Endothelial cell of umbilical vein (primary cell): Measurements from ENCODE around the gene ADAM33. TPM values are rescaled to one million over a fixed set of nuclear protein-coding genes. Genes with fewer than 3 reads are reported as not detected.

Experiments used
- BruUV-seq: library from RNA; stranded (reverse); fragments of 400-500 nt; replicated peaks from 2 replicates; lab custom pipeline; 2021; lab: Mats Ljungman, UMichigan
- CTCF ChIA-PET: fragments of 300-600, 350-600 bp; sonication (Branson Sonifier 250); formaldehyde crosslinking; loops from one replicate; lab custom pipeline; 2021; ENCODE audit warnings: antibody characterized with exemption, inconsistent platforms; lab: Charles Lee
- POLR2A ChIA-PET: fragments of 300-600, 350-600 bp; sonication (Branson Sonifier 250); formaldehyde crosslinking; loops from one replicate; lab custom pipeline; 2021; ENCODE audit warnings: antibody characterized with exemption, inconsistent platforms; lab: Charles Lee
- DNase-seq: peaks from one replicate; pipeline ENCODE4 v3.0.0-alpha.2; 2011; ENCODE audit warnings: low read depth, low spot score
- FAIRE-seq: peaks from 2 replicates; lab custom pipeline; 2011; peaks lifted over from hg19 to GRCh38; lab: Jason Lieb, UNC
- H2AFZ ChIP-seq: 2 replicates; pipeline ENCODE4 v1.6.0; 2012; ENCODE audit warnings: low read depth, low read length, control low read depth, inconsistent platforms
- H3K27ac ChIP-seq: 2 replicates; pipeline ENCODE4 v1.5.1; 2011; ENCODE audit warnings: low read depth, mild to moderate bottlenecking, control low read depth, low read length, moderate library complexity; ENCODE audit not compliant: insufficient read depth
- H3K27me3 ChIP-seq, 2 experiments: 2 replicates each; pipeline versions ENCODE4 v1.6.0 to v1.6.1; 2011; ENCODE audit warnings: low read length in 2 of 2, mixed read lengths in 1 of 2; ENCODE audit not compliant: control insufficient read depth in 2 of 2, insufficient read depth in 2 of 2
- H3K36me3 ChIP-seq, 2 experiments: 2 replicates in 1 of 2; 3 replicates in 1 of 2; pipeline ENCODE4 v1.5.1; 2011; ENCODE audit warnings: low read length in 2 of 2, mild to moderate bottlenecking in 1 of 2, moderate library complexity in 1 of 2; ENCODE audit not compliant: control insufficient read depth in 2 of 2, insufficient read depth in 2 of 2; ENCODE audit errors: extremely low read depth in 1 of 2
- H3K4me1 ChIP-seq: 3 replicates; pipeline ENCODE4 v1.5.1; 2011; ENCODE audit warnings: mild to moderate bottlenecking, low read length; ENCODE audit not compliant: control insufficient read depth, insufficient read depth; ENCODE audit errors: extremely low read depth
- H3K4me2 ChIP-seq: 2 replicates; pipeline ENCODE4 v1.6.1; 2011; ENCODE audit warnings: low read length, control low read depth, mixed read lengths; ENCODE audit not compliant: insufficient read depth
- H3K4me3 ChIP-seq, 3 experiments: fragments of 200-600 bp in 1 of 3; sonication (generic), shearing (Covaris generic) in 1 of 3; replicated peaks in 1 of 3; 2 replicates each; pipeline ENCODE4 v1.5.1; 2011 to 2016; ENCODE audit warnings: control low read depth in 3 of 3, low read length in 3 of 3, mild to moderate bottlenecking in 2 of 3, inconsistent platforms in 1 of 3, low read depth in 1 of 3, moderate library complexity in 1 of 3; ENCODE audit not compliant: insufficient read depth in 1 of 3
- H3K79me2 ChIP-seq: 2 replicates; pipeline ENCODE4 v1.6.0; 2012; ENCODE audit warnings: low read length, inconsistent platforms; ENCODE audit not compliant: control insufficient read depth, insufficient read depth
- H3K9ac ChIP-seq: replicated peaks from 2 replicates; pipeline ENCODE3; 2011; ENCODE audit warnings: low read length, control low read depth; ENCODE audit not compliant: insufficient read depth; ENCODE audit errors: extremely low read depth
- H3K9me1 ChIP-seq: replicated peaks from 3 replicates; pipeline ENCODE4 v1.6.0; 2011; ENCODE audit warnings: mild to moderate bottlenecking, low read length; ENCODE audit not compliant: control insufficient read depth, insufficient read depth; ENCODE audit errors: extremely low read depth
- H3K9me3 ChIP-seq: replicated peaks from 2 replicates; pipeline ENCODE4 v1.5.1; 2012; ENCODE audit warnings: low read length, inconsistent platforms; ENCODE audit not compliant: control insufficient read depth, insufficient read depth
- H4K20me1 ChIP-seq: replicated peaks from 2 replicates; pipeline ENCODE3; 2011; ENCODE audit warnings: mild to moderate bottlenecking, low read length; ENCODE audit not compliant: control insufficient read depth, insufficient read depth; ENCODE audit errors: extremely low read depth
- CTCF ChIP-seq, 2 donors: IDR thresholded peaks; 1 replicate in 1 of 2; 2 replicates in 1 of 2; pipeline ENCODE4 v1.5.1; 2011; ENCODE audit warnings: low read length in 2 of 2, mild to moderate bottlenecking in 2 of 2, moderate library complexity in 2 of 2, control low read depth in 1 of 2, inconsistent platforms in 1 of 2, low read depth in 1 of 2; ENCODE audit not compliant: insufficient read depth in 1 of 2; ENCODE audit errors: extremely low read depth in 1 of 2
- EZH2 ChIP-seq: IDR thresholded peaks from 2 replicates; pipeline ENCODE4 v1.6.1; 2012; ENCODE audit warnings: borderline replicate concordance, low read depth, mild to moderate bottlenecking, moderate library complexity, low read length, inconsistent platforms; ENCODE audit not compliant: severe bottlenecking
- FOS ChIP-seq: IDR thresholded peaks from 2 replicates; pipeline ENCODE4 v1.6.1; 2011; ENCODE audit warnings: mild to moderate bottlenecking, low read length, moderate library complexity, borderline replicate concordance; ENCODE audit not compliant: insufficient read depth
- GATA2 ChIP-seq: IDR thresholded peaks from 2 replicates; pipeline ENCODE4 v1.7.0; 2011; ENCODE audit warnings: low read depth, mild to moderate bottlenecking, moderate library complexity, mixed read lengths, low read length; ENCODE audit not compliant: insufficient read length, insufficient read depth
- JUN ChIP-seq: IDR thresholded peaks from 2 replicates; pipeline ENCODE4 v1.6.1; 2011; ENCODE audit warnings: borderline replicate concordance, low read depth; ENCODE audit not compliant: insufficient read length, insufficient read depth
- MAX ChIP-seq: IDR thresholded peaks from 2 replicates; pipeline ENCODE4 v1.6.1; 2011; ENCODE audit not compliant: insufficient read depth, insufficient read length
- MYC ChIP-seq: IDR thresholded peaks from one replicate; pipeline ENCODE4 v1.6.1; 2011; ENCODE audit warnings: mild to moderate bottlenecking, low read depth, low read length
- POLR2A ChIP-seq: IDR thresholded peaks from 2 replicates; pipeline ENCODE4 v1.6.1; 2012; ENCODE audit warnings: low read depth, mild to moderate bottlenecking, control low read depth, low read length
- POLR2AphosphoS5 ChIP-seq: IDR thresholded peaks from 2 replicates; pipeline ENCODE4 v1.6.1; 2012; ENCODE audit warnings: low read depth, mild to moderate bottlenecking, control low read depth, low read length, moderate library complexity; ENCODE audit not compliant: insufficient read depth
- dilution Hi-C: fragments of 300-500 bp; cut with MboI; formaldehyde crosslinking; loops from one replicate; pipeline ENCODE4 v1.15.0; 2019; ENCODE audit warnings: low sequenced_read_pairs; ENCODE audit not compliant: extremely low pct_ligation_motif_present
- intact Hi-C: fragments of 100-400 bp; cut with micrococcal nuclease; formaldehyde crosslinking; loops from one replicate; pipeline ENCODE4 v1.10.0; 2022
- polyA plus RNA-seq, 4 experiments: library from polyadenylated mRNA; depleted of rRNA in 3 of 4; stranded (reverse) in 3 of 4; unstranded in 1 of 4; fragments of >200 nt; gene quantifications; 2 replicates each; pipeline versions ENCODE4 v1.2.1 to v1.2.3, GENCODE V29; 2011 to 2012; ENCODE audit warnings: missing spikeins in 1 of 4
- total RNA-seq: library from RNA; stranded (reverse); gene quantifications from 2 replicates; pipeline ENCODE4 v1.2.3, GENCODE V29; 2021

The ADAM33 gene
- total and polyA plus RNA-seq, 2 donors (not counting 3 experiments of a cell fraction or from before 2014, with no cell fraction given), result 0.06 to 0.18 TPM

- BruUV-seq, result no TSS peak
- Histone ChIP-seq H4K20me1 (no peaks in the 10 kb centered on the region), H3K9me3 (no peaks in the 10 kb centered on the region), H3K4me1 (no peaks in the 10 kb centered on the region), H3K9ac (no peak overlapping the region), H3K27ac (no peak overlapping the region), H3K79me2 (no peaks in the 10 kb centered on the region), H2AFZ (no peak overlapping the region), H3K36me3 (no peaks in the 10 kb centered on the region), H3K4me2 (no peak overlapping the region), H3K9me1 (no peaks in the 10 kb centered on the region), H3K27me3 (no peaks in the 10 kb centered on the region), H3K4me3 (no peak overlapping the region)
- dilution Hi-C loops, result no loop called here
- CTCF ChIA-PET, result interaction anchor here (1.2 kb wide), 2 partner anchors 15 to 24 kb away, joined by 4 to 7 read pairs; no protein-coding TSS in a partner anchor
- no peak for TF ChIP-seq FOS
- TF ChIP-seq GATA2, result no peak
- TF ChIP-seq MAX, result no peak
- no peak for TF ChIP-seq EZH2
- TF ChIP-seq POLR2AphosphoS5, result no peak
- no peak for TF ChIP-seq POLR2A
- TF ChIP-seq JUN, result no peak
- no peak for TF ChIP-seq MYC
- no peak for TF ChIP-seq CTCF (IDR thresholded peaks at IDR 0.05; ENCODE audit: extremely low read depth in 1 of 2, insufficient read depth in 1 of 2, low read depth in 1 of 2, low read length in 2 of 2)
- FAIRE-seq (no peak), DNase-seq (no peak)
- POLR2A ChIA-PET, result no interaction called here
- intact Hi-C loops, result no loop called here
These were observed 28.9 kb downstream of the ADAM33 start for GRCh38 chr20:3652676-3653596.
